Measurements from ENCODE around the gene REXO5.
A peak's percentile ranks its signal among the peaks of the same experiment; 100 is the strongest.
"Not testable (repeated sequence)": the region's sequence is repeated elsewhere in the genome, so short reads cannot be mapped to it uniquely, and the experiment has no call there.

The REXO5 gene

DNA sequence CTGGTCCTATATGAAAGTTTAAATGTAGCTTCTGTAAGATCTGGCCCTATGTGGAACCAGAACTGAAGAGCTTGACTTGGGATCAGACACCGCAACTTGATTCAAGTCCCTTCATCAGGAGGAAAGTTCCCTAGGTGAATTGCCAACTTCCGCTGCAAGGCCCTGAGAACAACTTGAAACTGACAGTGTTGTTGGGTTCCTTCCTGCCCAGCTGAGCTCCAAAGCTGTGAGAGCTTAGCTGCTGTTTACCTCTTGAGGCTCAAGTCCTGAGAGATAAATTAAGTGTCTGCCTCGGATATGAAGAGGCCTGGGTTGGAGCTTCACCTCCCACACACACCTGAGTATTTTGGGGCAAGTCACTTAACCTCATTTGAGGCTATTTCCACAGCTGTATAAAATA lies 44.7 kb downstream of the REXO5 start:
- DNase-seq, result no peak

DNA sequence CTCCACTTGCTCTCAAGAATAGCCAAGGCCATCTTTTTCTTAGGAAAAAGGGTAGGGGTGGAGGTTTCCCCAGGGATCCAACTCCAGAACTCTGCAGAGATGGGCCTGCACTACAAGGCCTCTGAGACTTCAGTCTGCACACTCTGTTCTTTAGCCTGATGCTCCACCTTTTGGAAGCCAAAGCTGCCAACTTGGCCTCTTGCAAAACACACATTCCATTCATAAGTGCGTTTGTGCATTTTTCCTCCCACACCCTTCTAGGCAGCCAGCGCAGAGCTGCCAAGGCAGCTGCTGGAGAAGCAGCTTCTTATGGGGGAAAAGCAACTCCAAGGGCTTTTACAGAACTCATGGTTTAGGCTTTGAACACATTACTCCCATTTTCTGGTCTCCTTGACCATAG lies 45.3 kb downstream of the REXO5 start:
- DNase-seq, result no peak

DNA sequence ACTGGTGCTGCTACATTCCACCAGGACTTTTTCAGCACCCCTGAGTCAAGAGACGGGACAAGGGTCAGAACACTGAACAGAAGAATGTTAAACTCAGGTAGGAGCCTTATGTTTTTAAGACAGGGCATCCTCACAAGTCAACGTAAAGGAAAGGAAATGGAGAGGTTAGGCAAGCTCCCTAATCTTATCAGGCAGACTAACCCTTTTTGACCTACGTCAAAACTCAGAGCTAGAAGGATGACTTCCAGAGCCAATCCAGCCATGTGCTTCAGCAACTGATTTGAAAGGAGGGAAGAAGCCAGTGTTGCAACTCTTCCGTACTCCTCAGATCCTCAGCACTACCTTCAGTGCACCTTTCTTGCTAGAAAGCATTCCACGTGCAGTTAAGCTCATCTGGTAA lies 46.8 kb downstream of the REXO5 start:
- DNase-seq, result no peak

DNA sequence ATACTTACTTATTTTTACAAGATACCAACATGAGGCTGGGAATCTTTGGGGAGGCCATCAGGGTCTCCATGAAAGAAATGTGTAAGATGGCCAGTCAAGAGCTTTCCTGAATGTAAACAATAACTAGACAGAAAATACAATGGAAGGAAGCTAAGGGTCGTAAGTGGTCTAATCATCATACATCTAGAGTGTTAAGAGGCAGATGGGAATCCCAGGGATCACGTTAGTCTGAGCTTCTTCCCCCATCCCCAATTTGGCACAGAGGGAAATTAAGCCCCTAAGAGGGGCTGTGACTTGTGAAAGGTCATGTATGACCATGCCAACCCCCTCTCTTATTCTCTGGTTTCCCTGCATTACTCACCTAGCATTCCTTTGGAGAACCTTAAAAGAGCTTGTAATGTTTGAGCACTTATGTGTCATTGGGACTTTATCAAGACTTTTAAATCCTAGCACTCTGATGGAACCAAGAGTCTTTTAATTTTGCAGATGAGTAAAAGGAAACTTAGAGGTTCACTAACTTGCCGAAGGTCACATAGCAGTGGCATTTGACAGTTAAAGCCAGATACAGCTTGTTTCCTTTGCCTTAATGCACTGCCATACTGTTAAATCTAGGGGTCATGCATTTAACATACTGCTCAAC lies 47.8 kb downstream of the REXO5 start:
- DNase-seq, result no peak

DNA sequence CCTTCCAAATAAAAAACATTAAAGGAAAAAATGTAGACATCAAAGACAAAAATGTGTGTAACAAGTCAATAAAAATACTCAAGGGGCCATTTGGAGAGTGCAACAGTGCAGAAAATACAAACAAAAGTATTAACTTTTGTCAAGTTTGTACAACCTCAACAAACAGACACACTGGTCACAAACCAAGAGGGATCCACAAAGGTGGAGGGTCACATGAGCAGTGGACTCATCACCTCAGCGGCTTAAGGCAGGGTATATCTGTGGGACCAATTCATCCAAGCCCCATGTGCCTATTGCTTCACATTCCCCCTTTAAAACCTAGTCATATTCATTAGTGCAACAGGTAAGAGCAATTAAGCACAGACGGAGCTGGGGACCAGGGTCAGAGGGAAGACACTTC lies 48.6 kb downstream of the REXO5 start:
- no peak for DNase-seq

DNA sequence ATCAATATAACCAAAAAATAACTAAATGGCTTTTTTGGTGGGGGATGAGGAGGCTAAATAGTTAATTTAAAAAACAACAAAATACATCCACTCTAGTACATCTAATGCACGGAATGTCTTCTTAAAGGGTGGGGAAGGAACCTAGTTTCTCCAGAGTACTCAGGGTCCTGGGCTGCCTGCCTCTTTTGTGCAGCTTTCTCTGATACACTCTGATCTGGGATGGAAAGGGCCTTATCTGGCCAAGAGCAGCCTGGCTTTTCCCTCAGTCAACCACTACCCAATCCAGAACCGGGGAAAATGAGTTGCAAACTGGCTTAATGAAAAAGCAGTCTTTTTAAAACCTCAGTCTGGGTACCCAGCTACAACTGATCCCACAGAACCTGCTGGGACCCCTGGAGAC lies 51.0 kb downstream of the REXO5 start:
- no peak for DNase-seq

DNA sequence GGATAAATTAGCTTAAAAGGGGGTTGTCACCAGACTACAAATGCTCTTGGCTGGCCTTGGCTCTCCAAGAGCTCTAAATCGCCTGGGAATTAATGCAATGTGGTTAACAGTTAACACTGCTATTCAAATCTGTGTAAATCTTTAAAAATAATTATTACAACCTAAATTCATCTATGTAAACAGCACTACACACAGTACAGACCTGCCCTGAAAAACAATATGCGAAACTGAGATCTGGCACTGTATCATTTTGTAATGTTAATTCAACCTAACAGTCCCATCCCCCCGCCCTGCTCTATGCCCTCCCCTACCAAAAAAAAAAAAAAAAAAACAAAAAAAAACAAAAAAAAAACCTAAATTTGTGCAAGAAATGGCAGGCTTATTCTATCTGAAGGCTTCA lies 52.9 kb downstream of the REXO5 start:
- DNase-seq, result no peak

DNA sequence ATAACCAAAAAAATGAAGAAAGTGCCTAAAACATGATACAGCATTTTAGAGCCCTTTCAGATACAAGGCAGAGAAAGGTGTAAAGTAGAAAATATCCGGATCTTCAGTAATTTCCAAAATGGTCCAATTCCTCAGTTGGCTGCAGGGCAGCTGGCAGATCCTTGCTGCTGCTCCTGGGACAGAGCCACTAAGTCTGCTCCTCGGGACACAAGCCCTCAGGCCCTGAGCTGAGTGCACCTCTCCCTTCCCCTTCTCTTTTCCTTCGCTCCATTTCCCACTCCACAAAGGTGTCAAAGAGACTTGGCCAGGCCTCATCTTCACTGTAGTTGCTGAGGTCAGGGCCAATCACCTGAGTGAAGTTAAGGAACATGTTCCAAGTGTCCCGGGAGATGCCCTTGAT lies 53.4 kb downstream of the REXO5 start:
- DNase-seq, result no peak

DNA sequence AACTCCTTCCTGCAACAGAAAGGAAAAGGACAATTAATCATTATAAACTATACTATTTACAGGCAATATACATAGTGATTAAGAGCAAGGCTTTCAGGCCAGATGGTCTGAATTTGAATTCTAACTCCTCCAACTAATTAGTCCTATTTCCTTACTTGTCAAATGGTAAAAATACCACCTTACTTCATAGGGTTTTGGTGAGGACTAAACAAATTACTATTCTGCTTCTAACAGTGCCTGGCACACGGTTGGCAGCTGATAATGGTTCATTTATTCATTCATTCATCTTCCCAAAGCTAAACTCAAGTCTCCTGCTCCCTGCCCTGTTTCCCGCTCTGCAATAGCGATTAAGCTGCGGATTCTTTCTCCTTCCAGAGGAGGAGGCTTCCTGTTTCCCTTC lies 54.0 kb downstream of the REXO5 start:
- DNase-seq, result no peak

DNA sequence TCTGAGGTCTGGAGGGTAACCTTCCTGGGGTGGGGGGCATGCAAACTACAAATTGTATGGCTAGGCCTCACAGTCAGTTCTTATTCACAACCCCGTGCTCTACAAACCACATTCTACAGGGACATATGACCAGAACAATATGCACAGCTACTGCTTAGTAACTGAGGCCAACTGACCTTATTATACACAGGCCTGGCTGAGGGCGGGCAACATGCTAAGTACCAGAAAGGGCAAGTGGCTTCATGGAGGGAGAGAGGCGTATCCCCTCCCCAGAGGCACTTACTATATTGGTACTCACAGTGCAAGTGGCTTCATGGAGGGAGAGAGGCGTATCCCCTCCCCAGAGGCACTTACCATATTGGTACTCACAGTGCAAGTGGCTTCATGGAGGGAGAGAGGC lies 54.7 kb downstream of the REXO5 start:
- not testable (repeated sequence) for DNase-seq

DNA sequence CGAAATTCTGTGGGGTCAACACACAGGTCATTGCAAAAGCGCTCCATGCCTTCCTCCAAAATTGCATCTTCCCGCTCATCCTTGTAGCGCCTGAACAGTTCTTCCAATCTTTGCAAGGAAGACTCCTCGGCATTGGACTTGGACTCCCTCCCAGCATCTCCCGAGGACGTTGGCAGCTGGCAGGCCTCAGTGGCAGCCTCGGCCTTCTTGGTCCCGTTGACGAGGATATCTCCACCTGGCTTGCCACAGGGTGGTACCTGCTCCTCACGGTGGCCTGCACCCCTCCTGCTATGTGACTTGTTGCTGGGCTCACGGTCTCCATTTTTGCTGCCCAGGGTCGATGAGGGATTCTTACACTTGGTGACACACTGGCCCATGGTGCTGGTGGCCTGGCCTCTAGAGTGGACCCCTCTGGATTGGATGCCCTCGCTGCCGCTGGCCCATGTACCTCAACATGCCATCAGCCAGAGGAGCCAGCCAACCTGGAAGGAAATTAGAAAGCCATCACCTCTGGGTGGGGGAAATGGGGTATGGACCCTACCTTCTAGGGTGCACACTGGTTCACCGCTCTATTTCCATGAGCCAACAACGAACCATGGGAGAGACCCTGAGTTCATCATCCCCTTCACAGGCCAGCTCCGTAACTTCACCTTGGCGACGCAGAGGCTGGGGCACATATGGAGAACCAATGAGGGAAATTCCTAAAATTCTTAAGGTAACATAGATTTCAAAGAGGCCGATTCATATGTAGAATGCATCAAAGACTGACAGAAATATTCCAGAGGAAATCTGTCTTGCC lies 56.0 kb downstream of the REXO5 start:
- DNase-seq, result no peak

DNA sequence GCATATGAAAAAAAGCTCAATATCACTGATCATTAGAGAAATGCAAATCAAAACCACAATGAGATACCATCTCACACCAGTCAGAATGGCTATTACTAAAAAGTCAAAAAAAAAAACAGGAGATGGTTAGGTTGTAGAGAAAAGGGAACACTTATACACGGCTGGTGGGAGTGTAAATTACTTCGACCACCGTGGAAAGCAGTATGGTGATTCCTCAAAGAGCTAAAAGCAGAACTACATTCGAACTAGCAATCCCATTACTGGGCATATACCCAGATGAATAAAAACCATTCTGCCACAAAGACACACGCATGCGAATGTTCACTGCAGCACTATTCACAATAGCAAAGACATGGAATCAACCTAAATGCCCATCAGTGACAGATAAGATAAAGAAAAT lies 58.0 kb downstream of the REXO5 start:
- DNase-seq, result not testable (repeated sequence)

DNA sequence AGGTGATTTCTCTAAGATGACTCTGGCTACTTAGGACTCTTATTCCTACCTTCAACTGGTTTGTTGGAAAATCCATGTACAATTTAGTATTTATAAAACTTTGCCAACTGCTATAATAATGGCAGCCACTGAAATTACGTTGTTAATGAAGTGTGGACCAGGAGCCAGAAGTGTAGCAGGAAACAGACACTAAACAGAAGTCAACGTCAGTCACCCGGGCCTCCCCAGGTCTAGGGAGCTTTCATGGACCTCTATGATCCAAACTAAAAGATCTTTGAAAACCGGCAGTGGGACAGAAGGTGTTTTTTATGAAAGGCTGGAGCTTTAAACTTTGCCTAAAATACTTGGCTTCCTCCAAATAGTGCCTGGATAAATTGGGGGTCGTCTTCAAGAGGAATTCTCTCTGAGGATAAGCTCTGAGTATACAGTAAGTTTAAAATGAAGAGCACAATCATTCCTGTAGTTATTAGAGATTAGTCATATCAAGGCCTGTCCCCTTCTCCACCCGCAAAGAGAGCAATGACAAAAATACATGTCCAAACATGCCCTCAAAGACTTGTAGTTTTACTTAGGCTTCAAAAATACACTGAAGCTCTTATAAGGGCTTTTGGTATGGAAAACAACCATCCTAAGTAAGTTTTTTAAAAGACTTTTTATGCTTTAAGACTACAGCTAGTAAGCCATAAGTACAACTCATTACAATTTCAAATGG lies 59.2 kb downstream of the REXO5 start:
- DNase-seq, result no peak

DNA sequence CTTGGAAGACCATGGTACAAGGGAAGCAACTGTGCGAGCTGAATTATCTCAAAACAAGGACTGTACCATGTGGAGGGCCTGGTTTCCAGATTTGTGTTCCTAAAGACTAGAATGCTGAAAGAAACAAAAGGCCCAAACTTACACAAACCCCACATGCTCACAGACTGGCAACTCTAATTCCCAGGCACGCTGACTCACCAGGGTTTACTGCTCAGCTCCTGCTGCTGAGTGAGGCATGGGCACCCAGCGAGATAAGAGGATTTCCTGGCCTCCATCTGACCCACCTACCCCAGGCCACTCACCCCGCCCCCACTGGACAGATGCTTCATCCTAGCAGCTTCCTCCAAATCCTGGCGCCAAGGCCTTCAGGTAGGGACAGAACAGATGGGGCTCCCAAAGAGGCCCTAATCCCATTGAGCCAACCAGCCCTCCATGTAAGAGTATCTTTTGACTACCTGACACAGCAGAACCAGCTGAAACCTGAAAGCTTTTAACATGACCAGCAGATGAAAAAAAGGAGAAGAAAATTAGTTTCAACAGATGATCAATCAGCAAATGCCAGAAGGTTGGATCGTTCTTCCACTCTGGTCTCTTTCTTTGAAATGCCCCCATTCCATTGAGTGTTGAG lies 59.9 kb downstream of the REXO5 start:
- peak; percentile 94 for DNase-seq

DNA sequence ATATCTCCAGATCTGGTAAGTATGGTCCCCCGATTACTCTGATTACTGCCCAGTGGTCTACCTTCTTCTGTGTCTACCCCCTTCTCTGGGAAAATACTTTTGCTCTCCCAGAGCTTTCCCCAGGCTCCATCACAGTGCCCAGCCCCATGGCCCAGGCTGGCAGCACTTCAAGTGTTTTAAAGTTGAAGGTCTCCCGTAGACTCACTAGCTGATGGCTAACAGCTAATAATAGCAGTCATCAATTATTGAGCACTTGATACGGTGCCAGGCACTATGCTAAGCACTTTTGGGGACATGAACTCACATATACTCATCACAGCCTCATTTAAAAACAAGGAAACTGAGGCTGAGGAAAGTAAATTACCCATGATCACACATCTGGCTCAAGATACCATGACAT lies 60.5 kb downstream of the REXO5 start:
- no peak for DNase-seq

DNA sequence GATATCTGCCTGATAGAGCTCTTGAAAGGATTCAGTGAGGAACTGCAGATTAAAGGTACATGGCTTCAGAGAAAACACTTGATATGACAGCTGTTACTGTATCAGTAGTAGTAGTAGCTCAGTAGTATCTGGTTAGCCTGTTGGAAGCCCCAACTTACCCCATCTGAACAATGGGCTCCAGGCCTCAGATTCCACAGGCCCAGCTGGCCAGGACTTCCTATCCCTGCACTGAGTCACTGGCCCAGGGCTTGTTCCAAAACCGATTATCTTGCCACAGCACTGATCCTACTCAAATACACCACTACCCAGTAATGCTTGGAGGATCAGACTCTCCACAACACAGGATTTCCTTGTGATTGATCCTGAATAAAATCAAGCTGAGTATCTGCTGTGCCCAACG lies 61.3 kb downstream of the REXO5 start:
- no peak for DNase-seq

DNA sequence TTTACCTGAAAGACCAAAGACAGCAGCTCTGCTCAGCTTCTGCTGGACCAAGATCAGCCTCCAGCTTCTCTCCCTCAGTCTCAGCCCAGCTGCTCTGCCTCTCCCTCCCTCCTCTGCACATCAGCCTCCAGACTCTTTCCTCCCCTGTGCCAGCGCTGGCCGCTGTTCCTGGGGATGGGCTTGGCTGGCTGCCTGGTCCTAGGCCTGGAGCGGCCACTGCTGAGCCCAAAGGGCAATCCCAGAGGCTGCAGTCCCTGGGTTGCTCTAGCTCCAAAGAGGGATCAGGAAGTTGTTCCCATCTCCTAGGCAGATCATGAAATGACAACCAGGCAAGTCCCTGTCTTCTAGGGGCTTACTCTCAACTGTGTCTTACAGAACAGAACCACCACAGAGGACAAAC lies 62.6 kb downstream of the REXO5 start:
- DNase-seq, result peak; percentile 47

DNA sequence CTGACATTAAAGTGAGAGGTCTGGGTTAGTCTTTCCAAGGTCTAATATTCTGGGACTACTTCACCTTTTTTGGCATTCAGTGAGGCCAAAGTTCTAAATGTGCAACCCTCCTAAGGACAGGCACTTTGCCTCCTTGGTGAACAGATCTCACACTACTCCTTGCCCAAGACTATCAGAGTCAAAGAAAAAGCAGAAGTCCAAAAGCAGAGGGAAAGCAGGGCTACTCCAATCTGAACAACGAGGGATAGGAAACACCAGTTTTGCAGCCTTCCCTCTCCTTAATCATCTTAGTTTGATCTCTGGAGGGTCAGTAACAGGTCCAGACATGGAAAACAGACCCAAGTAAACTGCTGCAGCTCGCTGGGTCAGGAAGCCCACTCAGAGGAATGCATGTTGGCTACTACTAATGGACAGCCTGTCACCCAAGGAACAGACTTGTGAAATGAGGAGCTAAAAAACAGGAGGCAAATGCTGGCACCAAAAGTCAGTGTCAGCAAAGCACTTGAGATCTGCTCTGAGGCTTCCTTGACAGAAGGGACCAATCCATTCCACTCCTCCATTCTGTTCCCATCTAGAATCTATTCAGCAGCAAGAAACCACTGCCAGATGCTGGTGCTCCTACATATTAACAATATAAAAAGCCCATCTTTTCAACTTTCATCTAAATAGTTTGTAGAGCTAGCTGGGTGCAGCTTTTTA lies 63.9 kb downstream of the REXO5 start:
- DNase-seq, result no peak

DNA sequence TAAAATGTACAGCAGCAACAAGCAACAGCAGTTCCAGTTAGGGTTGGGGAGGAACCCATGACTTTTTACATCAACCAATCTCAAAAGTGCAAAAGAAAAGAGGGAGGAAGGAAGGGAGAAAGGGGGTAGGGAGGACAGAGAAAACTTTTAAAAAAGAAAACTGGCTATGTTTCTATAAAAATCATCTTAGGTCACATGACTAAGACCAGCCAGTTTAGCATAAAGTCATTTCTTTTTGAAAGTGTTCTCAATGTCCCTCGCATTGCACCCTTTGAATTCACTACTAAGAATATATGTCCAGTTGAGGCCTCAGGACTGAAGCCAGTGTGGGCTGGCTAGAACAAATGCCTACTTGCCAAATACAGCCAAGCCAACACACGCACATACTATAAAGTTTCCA lies 64.9 kb downstream of the REXO5 start:
- no peak for DNase-seq

DNA sequence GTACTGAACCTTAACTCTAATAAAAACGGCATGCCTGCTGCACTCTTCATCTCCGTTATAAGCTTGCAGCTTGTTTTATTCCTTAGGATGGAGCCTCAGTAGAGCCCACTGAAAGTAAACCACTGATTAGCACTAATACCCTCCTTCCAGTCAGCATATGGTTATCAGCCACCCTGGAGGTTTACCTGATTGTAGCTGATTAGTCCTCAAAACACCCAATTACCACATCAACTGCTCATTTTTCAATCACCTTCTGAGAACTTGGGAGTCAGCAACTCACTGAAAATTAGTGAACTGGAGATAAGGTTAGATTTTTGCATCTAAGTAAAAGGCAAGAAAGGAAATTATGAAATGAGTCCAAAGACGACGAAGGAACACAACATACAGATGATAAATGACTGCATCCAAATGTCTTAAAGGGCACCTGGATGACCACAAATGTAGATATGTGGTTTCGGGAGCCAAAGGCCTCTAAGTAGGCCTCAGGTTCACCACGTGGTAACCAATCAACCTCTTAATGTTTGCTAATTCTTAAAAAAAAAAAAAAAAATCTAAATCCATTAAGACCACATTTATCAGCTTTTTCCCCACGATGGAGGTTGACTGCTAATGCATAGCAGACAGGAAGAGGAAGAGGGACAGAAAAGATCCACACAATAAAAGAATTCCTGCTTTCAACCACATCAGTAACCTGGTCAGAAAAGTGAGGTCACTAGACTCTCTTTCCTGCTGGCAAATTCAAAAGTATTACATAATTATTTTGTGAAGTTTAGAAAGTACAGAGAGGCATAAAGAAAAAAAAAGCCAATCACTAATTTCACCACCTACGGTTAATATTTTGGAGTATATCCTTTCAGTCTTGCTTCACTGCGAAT lies 65.9 kb downstream of the REXO5 start:
- no peak for DNase-seq

DNA sequence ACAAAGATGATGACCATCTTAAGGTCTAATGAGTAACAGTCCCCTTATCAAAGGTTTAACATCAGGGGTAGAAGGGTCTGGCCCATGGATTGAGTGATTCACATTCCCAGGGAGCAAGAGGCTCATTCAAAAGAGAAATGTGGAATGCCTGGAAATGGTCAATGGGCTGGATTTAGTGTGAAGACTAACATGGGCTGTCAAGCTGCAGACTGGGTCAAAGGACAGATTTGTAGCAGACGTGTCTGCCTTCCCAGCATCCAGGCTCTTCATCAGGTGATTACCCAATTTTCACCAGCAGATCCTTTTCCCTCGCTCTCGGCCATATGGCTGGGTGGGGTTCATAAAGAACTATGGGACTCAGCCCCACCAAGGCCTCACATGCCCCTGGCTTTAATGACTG lies 67.0 kb downstream of the REXO5 start:
- no peak for DNase-seq

DNA sequence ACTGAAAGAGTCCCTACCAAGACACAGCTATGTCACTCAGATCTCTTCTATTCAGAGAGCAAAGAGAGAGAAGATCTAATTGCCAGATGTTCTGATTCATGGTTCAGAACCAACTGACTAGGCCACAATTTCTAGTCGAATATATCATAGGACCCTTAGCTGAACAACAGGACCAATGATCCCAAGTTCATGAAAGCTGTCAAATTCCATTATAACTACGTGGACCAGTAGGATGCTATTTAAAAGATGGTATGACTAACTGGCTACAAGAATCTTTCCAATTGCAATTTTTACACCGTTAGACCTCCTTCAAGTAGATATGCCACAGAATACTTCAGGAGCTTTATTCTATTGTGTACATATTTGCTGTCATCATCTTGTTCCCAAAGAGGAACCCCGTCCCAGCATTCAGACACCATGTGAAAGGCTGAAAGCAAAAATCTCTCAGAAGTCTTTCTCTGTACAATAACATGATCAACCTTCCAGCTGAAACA lies 67.8 kb downstream of the REXO5 start:
- DNase-seq, result no peak
